ENCODE data around the gene DDX31.

DDX31 gene

DNA sequence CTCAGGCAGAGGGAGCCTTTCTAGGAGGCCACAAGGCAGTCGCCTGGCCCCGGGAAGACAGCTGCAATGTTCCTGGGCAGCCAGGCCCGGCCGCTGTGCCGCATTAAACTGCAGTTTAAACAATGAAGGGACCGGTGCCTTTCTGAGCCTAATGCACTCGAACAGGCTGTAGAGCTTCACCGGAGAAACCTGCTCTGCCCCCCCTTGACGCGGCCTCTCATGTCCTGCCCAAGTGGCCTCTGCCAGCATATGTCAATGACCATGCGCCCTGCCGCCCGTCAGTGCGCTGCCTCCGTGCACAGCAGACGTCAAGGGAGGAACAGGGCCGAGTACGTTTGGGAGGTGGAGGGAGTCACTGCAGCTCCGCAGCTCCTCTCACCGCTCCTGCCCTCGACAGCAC is 125.8 kb downstream of the DDX31 start:
- peak in 2 of 3 experiments; percentile 28 to 69 for DNase-seq

DNA sequence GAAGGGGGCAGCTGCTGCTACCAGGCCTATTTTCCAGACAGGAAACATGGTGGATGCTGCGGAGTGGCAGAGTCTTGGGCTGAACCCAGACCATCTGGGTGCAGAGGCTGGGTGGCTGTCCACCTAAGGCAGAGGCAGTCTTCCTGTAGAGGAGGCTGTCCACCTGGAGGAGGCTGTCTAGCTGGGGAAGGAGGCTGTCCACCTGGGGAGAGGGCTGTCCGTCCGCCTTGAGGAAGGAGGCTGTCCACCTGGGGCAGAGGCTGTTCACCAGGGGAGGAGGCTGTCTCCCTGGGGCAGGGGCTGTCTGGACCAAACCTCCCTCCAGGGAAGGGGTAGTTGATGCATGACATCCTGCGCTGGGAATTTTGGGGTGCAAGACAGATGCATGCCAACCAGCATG is 126.5 kb downstream of the DDX31 start:
- DNase-seq = no peak

Data from NCI-H1417 (cell line).